GM12878 (cell line): ENCODE measurements around the gene ABCC9. TPM values are rescaled to one million over a fixed set of nuclear protein-coding genes. Genes with fewer than 3 reads are reported as not detected.

Experiments
- ATAC-seq: fragments of 200-7000 bp; cut with Tn5 transposase; 3 replicates; pipeline ENCODE4 v1.9.1; 2020; ENCODE audit warnings: mild to moderate bottlenecking, moderate library complexity
- BruUV-seq: library from RNA; stranded (reverse); fragments of 400-500 nt; replicated peaks from 2 replicates; lab custom pipeline; 2021; lab: Mats Ljungman, UMichigan
- CTCF ChIA-PET: fragments of 300-600 bp; sonication (Branson Sonifier 250); formaldehyde crosslinking; extraction: SDS; loops from one replicate; lab custom pipeline; 2021; ENCODE audit warnings: inconsistent platforms; lab: Yijun Ruan, JAX
- POLR2A ChIA-PET: fragments of 350-600 bp; formaldehyde crosslinking; extraction: SDS; loops from one replicate; lab custom pipeline; 2021; ENCODE audit warnings: inconsistent platforms; lab: Charles Lee
- RAD21 ChIA-PET: fragments of 300-600 bp; sonication (Branson Sonifier 250); formaldehyde crosslinking; loops from one replicate; lab custom pipeline; 2023; ENCODE audit warnings: antibody characterized with exemption; ENCODE audit not compliant: unreplicated experiment; lab: Charles Lee
- SMC1A ChIA-PET: fragments of 300-600 bp; sonication (Branson Sonifier 250); formaldehyde crosslinking; loops from one replicate; lab custom pipeline; 2023; ENCODE audit not compliant: unreplicated experiment, uncharacterized antibody; lab: Charles Lee
- DNase-seq: peaks from one replicate; pipeline ENCODE4 v3.0.0-alpha.2; 2011; ENCODE audit warnings: low read depth, low spot score
- FAIRE-seq: peaks from 3 replicates; lab custom pipeline; 2011; peaks lifted over from hg19 to GRCh38; lab: Jason Lieb, UNC
- H2AFZ ChIP-seq: 2 replicates; pipeline ENCODE4 v1.6.0; 2011; ENCODE audit warnings: low read depth, low read length, control low read depth; ENCODE audit not compliant: control insufficient read depth
- H3K27ac ChIP-seq: 2 replicates; pipeline ENCODE4 v1.5.1; 2011; ENCODE audit warnings: control low read depth; ENCODE audit not compliant: control insufficient read depth, insufficient read depth
- H3K27me3 ChIP-seq, 2 experiments: replicated peaks in 1 of 2; 2 replicates each; pipeline versions ENCODE4 v1.6.0 to v1.6.1; 2011; ENCODE audit warnings: low read length in 1 of 2; ENCODE audit not compliant: control insufficient read depth in 2 of 2, insufficient read depth in 2 of 2
- H3K36me3 ChIP-seq, 2 experiments: 2 replicates each; pipeline ENCODE4 v1.5.1; 2011; ENCODE audit warnings: low read length in 1 of 2; ENCODE audit not compliant: control insufficient read depth in 2 of 2, insufficient read depth in 2 of 2
- H3K4me1 ChIP-seq: 2 replicates; pipeline ENCODE4 v1.6.1; 2011; ENCODE audit warnings: mild to moderate bottlenecking, low read length, moderate library complexity, mixed read lengths; ENCODE audit not compliant: control insufficient read depth, insufficient read depth
- H3K4me2 ChIP-seq: 2 replicates; pipeline ENCODE4 v1.6.0; 2011; ENCODE audit warnings: control low read depth; ENCODE audit not compliant: control insufficient read depth, insufficient read depth
- H3K4me3 ChIP-seq: fragments of 200-600 bp; sonication (generic); 2 replicates; pipeline ENCODE4 v1.5.1; 2016
- H3K79me2 ChIP-seq: 2 replicates; pipeline ENCODE4 v1.6.0; 2011; ENCODE audit warnings: low read length; ENCODE audit not compliant: control insufficient read depth, insufficient read depth
- H3K9ac ChIP-seq: 2 replicates; pipeline ENCODE4 v1.8.0; 2011; ENCODE audit warnings: low read length, control low read depth, mixed read lengths; ENCODE audit not compliant: control insufficient read depth, insufficient read depth
- H3K9me3 ChIP-seq: replicated peaks from 3 replicates; pipeline ENCODE4 v1.5.1; 2011; ENCODE audit warnings: mild to moderate bottlenecking, low read length; ENCODE audit not compliant: control insufficient read depth, insufficient read depth
- H4K20me1 ChIP-seq: 2 replicates; pipeline ENCODE4 v1.6.0; 2011; ENCODE audit not compliant: control insufficient read depth, insufficient read depth
- BMI1 ChIP-seq: fragments of 450-650 bp; IDR thresholded peaks from 2 replicates; pipeline ENCODE4 v1.6.1; 2016; ENCODE audit warnings: mild to moderate bottlenecking, moderate library complexity, borderline replicate concordance
- HDAC2 ChIP-seq: fragments of 200-600 bp; sonication (generic); IDR thresholded peaks from 2 replicates; pipeline ENCODE4 v1.6.1; 2017
- IKZF1 ChIP-seq: fragments of 450-650 bp; conservative IDR thresholded peaks from 2 replicates; pipeline ENCODE4 v1.6.1; 2017; ENCODE audit warnings: antibody characterized with exemption, mild to moderate bottlenecking
- MXI1 ChIP-seq: fragments of 150-350 bp; IDR thresholded peaks from 2 replicates; pipeline ENCODE4 v1.6.1; 2011; ENCODE audit warnings: low read depth, mild to moderate bottlenecking, inconsistent platforms, low read length, improper control_type of control experiment
- MYB ChIP-seq: fragments of 150-350 bp; IDR thresholded peaks from 2 replicates; pipeline ENCODE4 v1.6.1; 2014; ENCODE audit warnings: mild to moderate bottlenecking, low read depth, low read length, borderline replicate concordance
- NFYA ChIP-seq: IDR thresholded peaks from 2 replicates; pipeline ENCODE4 v1.6.1; 2011; ENCODE audit warnings: low read depth, mild to moderate bottlenecking, low read length, improper control_type of control experiment, borderline replicate concordance
- NR2F1 ChIP-seq: fragments of 450-650 bp; conservative IDR thresholded peaks from 2 replicates; pipeline ENCODE4 v1.6.1; 2017; ENCODE audit warnings: mild to moderate bottlenecking
- POLR2AphosphoS2 ChIP-seq: IDR thresholded peaks from 2 replicates; pipeline ENCODE4 v1.6.1; 2011; ENCODE audit warnings: low read depth, mild to moderate bottlenecking, low read length, improper control_type of control experiment, moderate library complexity
- SRF ChIP-seq, 2 experiments: IDR thresholded peaks; 2 replicates each; pipeline ENCODE4 v1.6.1; 2011; ENCODE audit warnings: low read depth in 2 of 2, low read length in 2 of 2, mild to moderate bottlenecking in 1 of 2, moderate library complexity in 1 of 2
- ZNF622 ChIP-seq: fragments of 450-650 bp; IDR thresholded peaks from 2 replicates; pipeline ENCODE4 v1.6.1; 2017; ENCODE audit warnings: mild to moderate bottlenecking, inconsistent platforms
- WGBS: methylation state at CpG from one replicate; pipeline ENCODE4 v1.1.6; 2016; ENCODE audit warnings: low lambda C conversion rate; ENCODE audit not compliant: insufficient replicate concordance, insufficient coverage; ENCODE audit errors: missing lambda C conversion rate; 5-methylcytosine and 5-hydroxymethylcytosine counted together
- in situ Hi-C: fragments of 300-500 bp; cut with MboI; formaldehyde crosslinking; loops from 9 replicates; pipeline ENCODE4 v1.14.3; 2018; ENCODE audit warnings: mixed read lengths
- intact Hi-C: fragments of 100-400 bp; cut with micrococcal nuclease; formaldehyde crosslinking; loops from one replicate; pipeline ENCODE4 v1.14.2; 2022; ENCODE audit not compliant: unreplicated experiment
- polyA plus RNA-seq, 11 experiments: library from polyadenylated mRNA; depleted of rRNA in 4 of 11; unstranded in 6 of 11; stranded (reverse) in 5 of 11; fragments of >200 nt; fragmentation: Nextera tagmentation in 4 of 11; fragmentation: Illumina TruSeq in 1 of 11; extraction: Ambion mirVana in 4 of 11; extraction: Trizol in 1 of 11; gene quantifications; 1 replicate in 1 of 11; 2 replicates in 10 of 11; pipeline versions ENCODE4 v1.2.1 to v1.2.3, GENCODE V29; 2011 to 2016; ENCODE audit warnings: inconsistent platforms in 2 of 11, missing spikeins in 2 of 11, low read depth in 1 of 11
- total RNA-seq, 4 experiments: library from RNA; depleted of rRNA in 3 of 4; stranded (reverse); fragments of >200 nt in 3 of 4; fragmentation: Illumina TruSeq in 1 of 4; extraction: Trizol in 1 of 4; gene quantifications; 2 replicates each; pipeline versions ENCODE4 v1.2.1 to v1.2.3, GENCODE V29; 2013 to 2021
- TF ChIP-seq, protein P1 (sequence below): IDR thresholded peaks from 2 replicates; pipeline ENCODE4 v1.6.1; 2012; ENCODE audit warnings: low read depth, low read length, improper control_type of control experiment
- TF ChIP-seq, protein P2 (sequence below): fragments of 450-650 bp; conservative IDR thresholded peaks from 2 replicates; pipeline ENCODE4 v1.6.1; 2017; ENCODE audit warnings: mild to moderate bottlenecking, moderate library complexity
- TF ChIP-seq, protein P3 (sequence below), 3 experiments: IDR thresholded peaks in 2 of 3; conservative IDR thresholded peaks in 1 of 3; 2 replicates each; pipeline ENCODE4 v1.5.1; 2011; ENCODE audit warnings: low read depth in 3 of 3, low read length in 3 of 3, mild to moderate bottlenecking in 3 of 3, control low read depth in 2 of 3, moderate library complexity in 2 of 3, inconsistent platforms in 1 of 3, mixed read lengths in 1 of 3; ENCODE audit not compliant: control insufficient read depth in 2 of 3, insufficient read depth in 1 of 3; ENCODE audit errors: extremely low read depth in 1 of 3
- TF ChIP-seq, protein P4 (sequence below): fragments of 450-650 bp; formaldehyde crosslinking; IDR thresholded peaks from 2 replicates; pipeline ENCODE4 v1.5.0; 2022; ENCODE audit warnings: mild to moderate bottlenecking, missing genetic modification characterization

Gene ABCC9
- total and polyA plus RNA-seq, 10 of the 15 experiments (the other 5 are each of a cell fraction or from before 2014, with no cell fraction given), result under 0.01 to 0.10 (median 0.04) TPM; not detected in 2

DNA sequence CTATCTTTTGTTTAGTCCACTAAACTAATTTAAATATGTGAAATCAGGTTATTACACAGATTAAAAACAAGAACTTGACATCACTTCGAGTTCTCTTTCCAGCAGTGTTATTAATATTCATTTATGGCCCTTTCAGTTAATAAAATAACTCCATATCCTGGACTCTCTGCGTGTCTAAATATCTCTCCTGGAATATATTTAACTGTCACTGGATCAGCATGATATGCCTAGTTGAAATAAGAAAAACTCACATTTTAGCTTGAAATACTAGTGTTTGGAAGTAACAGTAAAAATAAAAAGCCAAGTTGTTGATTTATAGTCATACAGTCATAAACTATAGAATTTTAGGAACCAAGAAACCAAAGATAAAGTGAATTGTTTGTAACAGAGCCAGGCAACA is 45.6 kb downstream of the ABCC9 start (continued):
- TF ChIP-seq MXI1 (no peak), NR2F1 (no peak), IKZF1 (no peak), MYB (no peak)

DNA sequence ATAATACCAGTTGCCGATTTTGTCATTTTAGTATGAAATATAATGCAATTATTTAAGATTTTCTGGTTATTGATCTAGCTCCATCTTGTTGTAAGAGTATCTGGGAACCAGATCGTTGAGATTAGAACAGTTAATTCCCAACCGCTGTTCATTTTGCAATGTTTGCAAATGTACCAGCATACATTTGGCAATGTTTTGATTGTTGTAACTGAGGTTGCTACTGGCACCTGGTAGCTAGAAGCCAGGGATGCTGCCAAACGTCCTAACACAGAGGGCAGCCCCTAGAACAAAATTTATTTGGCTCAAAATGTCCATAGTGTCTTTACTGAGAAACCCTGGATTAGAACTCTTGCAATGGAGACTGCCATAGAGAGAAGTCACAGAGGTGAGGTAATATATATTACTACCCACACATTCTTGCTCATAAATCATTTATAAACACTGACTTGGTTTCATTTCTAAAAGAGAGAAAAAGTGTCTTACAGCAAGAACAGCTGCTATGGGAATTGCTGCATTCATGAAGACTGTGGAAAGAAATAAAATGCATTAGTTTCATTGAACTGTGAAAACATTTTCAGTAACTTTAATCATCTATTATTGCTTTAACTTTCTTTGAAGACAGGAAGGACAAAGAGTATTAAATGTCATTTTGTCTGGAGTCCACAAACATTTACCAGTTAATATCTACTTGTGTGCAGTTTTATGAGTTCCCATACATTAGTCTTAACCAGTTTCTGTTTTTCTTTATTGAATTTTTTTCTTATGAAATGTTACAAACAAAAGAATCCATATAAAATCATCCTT is 46.2 kb downstream of the ABCC9 start:
- intact Hi-C loops (no loop called here), in situ Hi-C loops (no loop called here)
- Histone ChIP-seq H3K9me3 (no peaks in the 10 kb centered on the region), H4K20me1 (no peaks in the 10 kb centered on the region), H3K4me1 (no peaks in the 10 kb centered on the region), H3K4me3 (no peak overlapping the region), H3K79me2 (no peaks in the 10 kb centered on the region), H3K36me3 (no peaks in the 10 kb centered on the region), H3K27me3 (no peaks in the 10 kb centered on the region), H3K9ac (no peak overlapping the region), H2AFZ (no peak overlapping the region), H3K4me2 (no peak overlapping the region), H3K27ac (no peak overlapping the region)
- ChIA-PET CTCF (no interaction called here), SMC1A (no interaction called here), RAD21 (no interaction called here), POLR2A (no interaction called here)
- FAIRE-seq, result no peak
- ATAC-seq, result no peak
- BruUV-seq, result no TSS peak
- WGBS, result 28% methylated on average over 4 of the region's 4 CpGs
- DNase-seq, result no peak
- no peak for TF ChIP-seq POLR2AphosphoS2
- no peak for TF ChIP-seq ZNF622
- TF ChIP-seq, protein P1, sequence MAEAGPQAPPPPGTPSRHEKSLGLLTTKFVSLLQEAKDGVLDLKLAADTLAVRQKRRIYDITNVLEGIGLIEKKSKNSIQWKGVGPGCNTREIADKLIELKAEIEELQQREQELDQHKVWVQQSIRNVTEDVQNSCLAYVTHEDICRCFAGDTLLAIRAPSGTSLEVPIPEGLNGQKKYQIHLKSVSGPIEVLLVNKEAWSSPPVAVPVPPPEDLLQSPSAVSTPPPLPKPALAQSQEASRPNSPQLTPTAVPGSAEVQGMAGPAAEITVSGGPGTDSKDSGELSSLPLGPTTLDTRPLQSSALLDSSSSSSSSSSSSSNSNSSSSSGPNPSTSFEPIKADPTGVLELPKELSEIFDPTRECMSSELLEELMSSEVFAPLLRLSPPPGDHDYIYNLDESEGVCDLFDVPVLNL, result no peak
- TF ChIP-seq, protein P2, sequence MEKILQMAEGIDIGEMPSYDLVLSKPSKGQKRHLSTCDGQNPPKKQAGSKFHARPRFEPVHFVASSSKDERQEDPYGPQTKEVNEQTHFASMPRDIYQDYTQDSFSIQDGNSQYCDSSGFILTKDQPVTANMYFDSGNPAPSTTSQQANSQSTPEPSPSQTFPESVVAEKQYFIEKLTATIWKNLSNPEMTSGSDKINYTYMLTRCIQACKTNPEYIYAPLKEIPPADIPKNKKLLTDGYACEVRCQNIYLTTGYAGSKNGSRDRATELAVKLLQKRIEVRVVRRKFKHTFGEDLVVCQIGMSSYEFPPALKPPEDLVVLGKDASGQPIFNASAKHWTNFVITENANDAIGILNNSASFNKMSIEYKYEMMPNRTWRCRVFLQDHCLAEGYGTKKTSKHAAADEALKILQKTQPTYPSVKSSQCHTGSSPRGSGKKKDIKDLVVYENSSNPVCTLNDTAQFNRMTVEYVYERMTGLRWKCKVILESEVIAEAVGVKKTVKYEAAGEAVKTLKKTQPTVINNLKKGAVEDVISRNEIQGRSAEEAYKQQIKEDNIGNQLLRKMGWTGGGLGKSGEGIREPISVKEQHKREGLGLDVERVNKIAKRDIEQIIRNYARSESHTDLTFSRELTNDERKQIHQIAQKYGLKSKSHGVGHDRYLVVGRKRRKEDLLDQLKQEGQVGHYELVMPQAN, result no peak
- TF ChIP-seq, protein P3, sequence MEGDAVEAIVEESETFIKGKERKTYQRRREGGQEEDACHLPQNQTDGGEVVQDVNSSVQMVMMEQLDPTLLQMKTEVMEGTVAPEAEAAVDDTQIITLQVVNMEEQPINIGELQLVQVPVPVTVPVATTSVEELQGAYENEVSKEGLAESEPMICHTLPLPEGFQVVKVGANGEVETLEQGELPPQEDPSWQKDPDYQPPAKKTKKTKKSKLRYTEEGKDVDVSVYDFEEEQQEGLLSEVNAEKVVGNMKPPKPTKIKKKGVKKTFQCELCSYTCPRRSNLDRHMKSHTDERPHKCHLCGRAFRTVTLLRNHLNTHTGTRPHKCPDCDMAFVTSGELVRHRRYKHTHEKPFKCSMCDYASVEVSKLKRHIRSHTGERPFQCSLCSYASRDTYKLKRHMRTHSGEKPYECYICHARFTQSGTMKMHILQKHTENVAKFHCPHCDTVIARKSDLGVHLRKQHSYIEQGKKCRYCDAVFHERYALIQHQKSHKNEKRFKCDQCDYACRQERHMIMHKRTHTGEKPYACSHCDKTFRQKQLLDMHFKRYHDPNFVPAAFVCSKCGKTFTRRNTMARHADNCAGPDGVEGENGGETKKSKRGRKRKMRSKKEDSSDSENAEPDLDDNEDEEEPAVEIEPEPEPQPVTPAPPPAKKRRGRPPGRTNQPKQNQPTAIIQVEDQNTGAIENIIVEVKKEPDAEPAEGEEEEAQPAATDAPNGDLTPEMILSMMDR (IDR thresholded peaks at IDR 0.05 in 2 of 3, conservative IDR thresholded peaks at IDR 0.05 in 1 of 3; ENCODE audit: control insufficient read depth in 2 of 3, extremely low read depth in 1 of 3, insufficient read depth in 1 of 3, low read depth in 3 of 3, low read length in 3 of 3), result no peak
- no peak for TF ChIP-seq BMI1
- no peak for TF ChIP-seq SRF (IDR thresholded peaks at IDR 0.05; ENCODE audit: low read depth in 2 of 2, low read length in 2 of 2)
- TF ChIP-seq, protein P4, sequence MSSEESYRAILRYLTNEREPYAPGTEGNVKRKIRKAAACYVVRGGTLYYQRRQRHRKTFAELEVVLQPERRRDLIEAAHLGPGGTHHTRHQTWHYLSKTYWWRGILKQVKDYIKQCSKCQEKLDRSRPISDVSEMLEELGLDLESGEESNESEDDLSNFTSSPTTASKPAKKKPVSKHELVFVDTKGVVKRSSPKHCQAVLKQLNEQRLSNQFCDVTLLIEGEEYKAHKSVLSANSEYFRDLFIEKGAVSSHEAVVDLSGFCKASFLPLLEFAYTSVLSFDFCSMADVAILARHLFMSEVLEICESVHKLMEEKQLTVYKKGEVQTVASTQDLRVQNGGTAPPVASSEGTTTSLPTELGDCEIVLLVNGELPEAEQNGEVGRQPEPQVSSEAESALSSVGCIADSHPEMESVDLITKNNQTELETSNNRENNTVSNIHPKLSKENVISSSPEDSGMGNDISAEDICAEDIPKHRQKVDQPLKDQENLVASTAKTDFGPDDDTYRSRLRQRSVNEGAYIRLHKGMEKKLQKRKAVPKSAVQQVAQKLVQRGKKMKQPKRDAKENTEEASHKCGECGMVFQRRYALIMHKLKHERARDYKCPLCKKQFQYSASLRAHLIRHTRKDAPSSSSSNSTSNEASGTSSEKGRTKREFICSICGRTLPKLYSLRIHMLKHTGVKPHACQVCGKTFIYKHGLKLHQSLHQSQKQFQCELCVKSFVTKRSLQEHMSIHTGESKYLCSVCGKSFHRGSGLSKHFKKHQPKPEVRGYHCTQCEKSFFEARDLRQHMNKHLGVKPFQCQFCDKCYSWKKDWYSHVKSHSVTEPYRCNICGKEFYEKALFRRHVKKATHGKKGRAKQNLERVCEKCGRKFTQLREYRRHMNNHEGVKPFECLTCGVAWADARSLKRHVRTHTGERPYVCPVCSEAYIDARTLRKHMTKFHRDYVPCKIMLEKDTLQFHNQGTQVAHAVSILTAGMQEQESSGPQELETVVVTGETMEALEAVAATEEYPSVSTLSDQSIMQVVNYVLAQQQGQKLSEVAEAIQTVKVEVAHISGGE (CRISPR knock-in tag), result no peak
- no peak for TF ChIP-seq HDAC2
- TF ChIP-seq NFYA, result no peak
